Measurements from ENCODE around the gene EML3.

Gene EML3

DNA sequence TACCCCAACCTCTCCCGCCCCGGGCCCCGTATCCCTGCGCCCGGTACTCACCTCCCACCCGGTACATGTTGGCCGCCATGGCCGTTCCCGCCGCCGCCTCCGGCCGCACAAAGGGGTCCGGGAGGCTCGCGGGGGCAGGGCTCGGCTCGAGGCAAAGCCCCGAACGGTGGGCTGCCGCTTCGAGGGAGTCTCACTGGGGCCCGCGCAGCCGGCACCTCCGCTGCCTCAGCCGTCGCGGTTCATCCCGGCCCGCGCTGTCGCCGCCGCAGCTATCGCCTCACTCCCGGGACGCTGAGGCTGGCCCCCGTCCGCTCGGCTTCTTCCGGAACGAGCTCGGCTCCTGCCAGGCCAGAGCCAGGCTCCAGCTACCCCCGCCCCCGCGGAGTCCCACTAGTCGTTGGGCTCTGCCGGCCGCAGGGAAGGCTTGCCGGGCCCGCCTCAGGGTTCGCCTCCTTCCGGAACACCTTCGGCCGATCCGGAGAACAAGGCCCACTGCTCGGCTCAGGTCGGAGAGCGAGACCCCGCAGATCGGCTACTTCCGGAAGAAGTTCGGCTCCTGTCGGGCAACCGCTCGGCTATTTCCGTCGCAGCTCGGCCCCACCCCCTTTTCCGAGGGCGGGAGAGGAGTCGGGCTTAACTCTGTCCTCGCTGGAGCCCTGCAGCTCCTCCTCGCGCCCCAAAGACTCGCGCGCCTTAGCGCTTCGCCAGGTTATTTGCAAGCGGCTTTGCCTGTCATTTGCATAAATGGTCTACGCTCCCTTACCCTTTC, 11.0 kb downstream of the EML3 start, which contains the start of gene MTA2:
TSS of gene MTA2 (minus strand) at position 494 of the 769 bp plus-strand sequence. CDS start at position 79, 415 bp downstream.
- Histone ChIP-seq H4K20me1 (ENCODE audit: insufficient read depth, low read length) (no peaks in the 10 kb centered on the region), H3K9ac (ENCODE audit: low read length) (peak within 1 kb of the TSS; percentile 100), H3K9me2 (ENCODE audit: low read depth, low read length) (no peaks in the 10 kb centered on the region), H3K27ac (ENCODE audit: low read depth, low read length, poor library complexity, severe bottlenecking) (peak within 1 kb of the TSS; percentile 79), H3K79me2 (ENCODE audit: insufficient read depth, low read length) (peaks cover 27% of the 10 kb centered on the region), H2AFZ (ENCODE audit: low read length) (no peak within 1 kb of the TSS), H3K9me3 (ENCODE audit: low read length) (no peaks in the 10 kb centered on the region), H3K4me3 (ENCODE audit: low read depth, low read length, poor library complexity, severe bottlenecking) (peak within 1 kb of the TSS; percentile 97), H3K4me1 (ENCODE audit: insufficient read depth, low read length, severe bottlenecking) (peaks cover 26% of the 10 kb centered on the region), H3K36me3 (ENCODE audit: insufficient read depth, low read length) (peaks cover 84% of the 10 kb centered on the region), H3K27me3 (ENCODE audit: insufficient read depth, low read length) (no peaks in the 10 kb centered on the region), H3K4me2 (ENCODE audit: low read length) (peak within 1 kb of the TSS; percentile 94), H3F3A (ENCODE audit: insufficient read depth, low read length) (no peaks in the 10 kb centered on the region)
- TF ChIP-seq, protein P1, sequence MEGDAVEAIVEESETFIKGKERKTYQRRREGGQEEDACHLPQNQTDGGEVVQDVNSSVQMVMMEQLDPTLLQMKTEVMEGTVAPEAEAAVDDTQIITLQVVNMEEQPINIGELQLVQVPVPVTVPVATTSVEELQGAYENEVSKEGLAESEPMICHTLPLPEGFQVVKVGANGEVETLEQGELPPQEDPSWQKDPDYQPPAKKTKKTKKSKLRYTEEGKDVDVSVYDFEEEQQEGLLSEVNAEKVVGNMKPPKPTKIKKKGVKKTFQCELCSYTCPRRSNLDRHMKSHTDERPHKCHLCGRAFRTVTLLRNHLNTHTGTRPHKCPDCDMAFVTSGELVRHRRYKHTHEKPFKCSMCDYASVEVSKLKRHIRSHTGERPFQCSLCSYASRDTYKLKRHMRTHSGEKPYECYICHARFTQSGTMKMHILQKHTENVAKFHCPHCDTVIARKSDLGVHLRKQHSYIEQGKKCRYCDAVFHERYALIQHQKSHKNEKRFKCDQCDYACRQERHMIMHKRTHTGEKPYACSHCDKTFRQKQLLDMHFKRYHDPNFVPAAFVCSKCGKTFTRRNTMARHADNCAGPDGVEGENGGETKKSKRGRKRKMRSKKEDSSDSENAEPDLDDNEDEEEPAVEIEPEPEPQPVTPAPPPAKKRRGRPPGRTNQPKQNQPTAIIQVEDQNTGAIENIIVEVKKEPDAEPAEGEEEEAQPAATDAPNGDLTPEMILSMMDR (IDR thresholded peaks at IDR 0.05; ENCODE audit: low read length) = no peak
- no peak for TF ChIP-seq EZH2 (IDR thresholded peaks at IDR 0.05; ENCODE audit: borderline replicate concordance, low read length)

DNA sequence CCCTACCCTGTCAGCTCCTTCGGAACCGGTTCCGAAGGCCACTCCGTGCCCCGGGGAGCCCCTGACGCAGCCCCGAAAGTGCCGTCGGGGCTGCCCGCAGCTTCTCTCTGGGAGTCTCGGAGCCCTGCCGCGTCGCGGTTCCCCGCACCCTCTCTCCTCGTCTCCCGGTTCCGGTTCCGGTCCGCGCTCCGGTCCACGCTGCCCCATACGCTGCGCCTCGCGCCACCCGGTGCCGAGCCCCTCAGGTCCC, 11.5 kb downstream of the EML3 start:
- Histone ChIP-seq H3K27me3 (ENCODE audit: insufficient read depth, low read length) (no peaks in the 10 kb centered on the region), H4K20me1 (ENCODE audit: insufficient read depth, low read length) (no peaks in the 10 kb centered on the region), H3K27ac (ENCODE audit: low read depth, low read length, poor library complexity, severe bottlenecking) (peak overlapping the region; percentile 79), H3F3A (ENCODE audit: insufficient read depth, low read length) (no peaks in the 10 kb centered on the region), H3K36me3 (ENCODE audit: insufficient read depth, low read length) (peaks cover 87% of the 10 kb centered on the region), H3K4me3 (ENCODE audit: low read depth, low read length, poor library complexity, severe bottlenecking) (peak overlapping the region; percentile 97), H3K9me3 (ENCODE audit: low read length) (no peaks in the 10 kb centered on the region), H3K79me2 (ENCODE audit: insufficient read depth, low read length) (peaks cover 27% of the 10 kb centered on the region), H3K4me2 (ENCODE audit: low read length) (peak overlapping the region; percentile 94), H3K9ac (ENCODE audit: low read length) (peak overlapping the region; percentile 100), H2AFZ (ENCODE audit: low read length) (no peak overlapping the region), H3K9me2 (ENCODE audit: low read depth, low read length) (no peaks in the 10 kb centered on the region), H3K4me1 (ENCODE audit: insufficient read depth, low read length, severe bottlenecking) (peaks cover 26% of the 10 kb centered on the region)
- TF ChIP-seq, protein P1 (IDR thresholded peaks at IDR 0.05; ENCODE audit: low read length) = no peak
- no peak for TF ChIP-seq EZH2 (IDR thresholded peaks at IDR 0.05; ENCODE audit: borderline replicate concordance, low read length)

- H3K79me2 ChIP-seq (ENCODE audit: insufficient read depth, low read length) = peaks cover 27% of the 10 kb centered on the region
- H3K9ac ChIP-seq (ENCODE audit: low read length) = peak overlapping the region; percentile 100
- H3F3A ChIP-seq (ENCODE audit: insufficient read depth, low read length) = no peaks in the 10 kb centered on the region
- no peaks in the 10 kb centered on the region for H3K27me3 ChIP-seq (ENCODE audit: insufficient read depth, low read length)
- no peak overlapping the region for H2AFZ ChIP-seq (ENCODE audit: low read length)
- H4K20me1 ChIP-seq (ENCODE audit: insufficient read depth, low read length) = no peaks in the 10 kb centered on the region
- no peaks in the 10 kb centered on the region for H3K9me2 ChIP-seq (ENCODE audit: low read depth, low read length)
- H3K36me3 ChIP-seq (ENCODE audit: insufficient read depth, low read length) = peaks cover 87% of the 10 kb centered on the region
- no peak for TF ChIP-seq EZH2 (IDR thresholded peaks at IDR 0.05; ENCODE audit: borderline replicate concordance, low read length)
- TF ChIP-seq, protein P1 (IDR thresholded peaks at IDR 0.05; ENCODE audit: low read length) = no peak
- H3K9me3 ChIP-seq (ENCODE audit: low read length) = no peaks in the 10 kb centered on the region
- peak overlapping the region; percentile 79 for H3K27ac ChIP-seq (ENCODE audit: low read depth, low read length, poor library complexity, severe bottlenecking)
- H3K4me1 ChIP-seq (ENCODE audit: insufficient read depth, low read length, severe bottlenecking) = peaks cover 26% of the 10 kb centered on the region
- H3K4me3 ChIP-seq (ENCODE audit: low read depth, low read length, poor library complexity, severe bottlenecking) = peak overlapping the region; percentile 97
- H3K4me2 ChIP-seq (ENCODE audit: low read length) = peak overlapping the region; percentile 94
These were observed 12.0 kb downstream of the EML3 start for GRCh38 chr11:62600367-62601121.
